ENCODE data around the gene CDH19.

CDH19 gene

GRCh38 chr18:66603941-66604627 is at the start of gene CDH19:
TSS of gene CDH19 (minus strand) at chr18:66604090. CDS start at chr18:66572204, 31,886 bp downstream.
- DNase-seq, result no peak

GRCh38 chr18:66647671-66648070 is 43.8 kb upstream of the CDH19 start:
- no peak for DNase-seq

- no peak for DNase-seq
Measured at GRCh38 chr18:66646609-66647008, 42.7 kb upstream of the CDH19 start.

- no peak for DNase-seq
Measured at GRCh38 chr18:66645983-66646382, 42.1 kb upstream of the CDH19 start.

GRCh38 chr18:66641056-66641455 is 37.2 kb upstream of the CDH19 start:
- no peak for DNase-seq

- DNase-seq, result no peak
Measured at GRCh38 chr18:66640431-66640830, 36.5 kb upstream of the CDH19 start.

- no peak for DNase-seq
Measured at GRCh38 chr18:66638856-66639629, 35.2 kb upstream of the CDH19 start.

GRCh38 chr18:66635342-66635741 is 31.5 kb upstream of the CDH19 start:
- DNase-seq, result no peak

- no peak for DNase-seq
Measured at GRCh38 chr18:66632756-66633155, 28.9 kb upstream of the CDH19 start.

- DNase-seq, result no peak
Measured at GRCh38 chr18:66630831-66631230, 26.9 kb upstream of the CDH19 start.

- DNase-seq, result no peak
Measured at GRCh38 chr18:66623821-66624220, 19.9 kb upstream of the CDH19 start.

GRCh38 chr18:66621816-66622576 is 18.1 kb upstream of the CDH19 start:
- no peak for DNase-seq

GRCh38 chr18:66616523-66616983 is 12.7 kb upstream of the CDH19 start:
- no peak for DNase-seq

- DNase-seq, result no peak
Measured at GRCh38 chr18:66615176-66615575, 11.3 kb upstream of the CDH19 start.

GRCh38 chr18:66607632-66608031 is 3.7 kb upstream of the CDH19 start:
- DNase-seq, result no peak

GRCh38 chr18:66601649-66602048 is 2.2 kb downstream of the CDH19 start:
- DNase-seq, result no peak

GRCh38 chr18:66599190-66599589 is 4.7 kb downstream of the CDH19 start:
- DNase-seq, result no peak

- no peak for DNase-seq
Measured at GRCh38 chr18:66587430-66587829, 16.5 kb downstream of the CDH19 start.

- no peak for DNase-seq
Measured at GRCh38 chr18:66582211-66582610, 21.7 kb downstream of the CDH19 start.

GRCh38 chr18:66575263-66575662 is 28.6 kb downstream of the CDH19 start:
- no peak for DNase-seq

GRCh38 chr18:66571845-66572244 is 32.0 kb downstream of the CDH19 start:
- DNase-seq, result no peak

GRCh38 chr18:66566616-66567015 is 37.3 kb downstream of the CDH19 start:
- DNase-seq, result no peak

- DNase-seq, result no peak
Measured at GRCh38 chr18:66564236-66564635, 39.7 kb downstream of the CDH19 start.

- DNase-seq, result no peak
Measured at GRCh38 chr18:66562279-66562678, 41.6 kb downstream of the CDH19 start.
